IMR-90 (cell line): ENCODE measurements around the gene COL28A1. TPM values are rescaled to one million over a fixed set of nuclear protein-coding genes. Genes with fewer than 3 reads are reported as not detected.

Experiments used
- ATAC-seq: fragments of 200-7000 bp; cut with Tn5 transposase; 2 replicates; pipeline ENCODE4 v1.9.1; 2020; ENCODE audit warnings: low read depth, mild to moderate bottlenecking, moderate library complexity
- BruUV-seq: library from RNA; stranded (reverse); fragments of 400-500 nt; replicated peaks from 2 replicates; lab custom pipeline; 2021; lab: Mats Ljungman, UMichigan
- CTCF ChIA-PET: fragments of 300-600 bp; formaldehyde crosslinking; extraction: SDS; loops from one replicate; lab custom pipeline; 2021; ENCODE audit warnings: antibody characterized with exemption; lab: Yijun Ruan, JAX
- POLR2A ChIA-PET: fragments of 300-600 bp; sonication (Branson Sonifier 250); formaldehyde crosslinking; loops from one replicate; lab custom pipeline; 2022; ENCODE audit warnings: antibody characterized with exemption; ENCODE audit not compliant: unreplicated experiment; lab: Charles Lee
- DNase-seq: peaks from one replicate; pipeline ENCODE4 v3.0.0; 2013
- H2AFZ ChIP-seq: replicated peaks from 2 replicates; pipeline ENCODE3; 2013; ENCODE audit warnings: low read length, mild to moderate bottlenecking; ENCODE audit not compliant: poor library complexity
- H2AK5ac ChIP-seq: 2 replicates; pipeline ENCODE4 v1.6.1; 2013; ENCODE audit warnings: low read depth, low read length, inconsistent platforms
- H2AK9ac ChIP-seq: replicated peaks from 2 replicates; pipeline ENCODE3; 2013; ENCODE audit warnings: mild to moderate bottlenecking, low read depth, low read length, moderate library complexity; ENCODE audit not compliant: poor library complexity
- H2BK120ac ChIP-seq: 2 replicates; pipeline ENCODE4 v1.6.1; 2013; ENCODE audit warnings: low read depth, low read length, inconsistent platforms
- H2BK15ac ChIP-seq: 3 replicates; pipeline ENCODE4 v1.6.1; 2013; ENCODE audit warnings: low read depth, low read length, inconsistent platforms
- H2BK20ac ChIP-seq: 2 replicates; pipeline ENCODE4 v1.6.1; 2013; ENCODE audit warnings: low read depth, mild to moderate bottlenecking, inconsistent platforms, low read length, moderate library complexity
- H2BK5ac ChIP-seq: 2 replicates; pipeline ENCODE4 v1.6.1; 2013; ENCODE audit warnings: mild to moderate bottlenecking, low read depth, low read length, inconsistent platforms; ENCODE audit not compliant: poor library complexity, severe bottlenecking
- H3K14ac ChIP-seq: replicated peaks from 2 replicates; pipeline ENCODE4 v1.6.1; 2013; ENCODE audit warnings: low read depth, low read length, inconsistent platforms
- H3K18ac ChIP-seq: 2 replicates; pipeline ENCODE4 v1.6.1; 2013; ENCODE audit warnings: low read depth, low read length, control low read depth
- H3K23ac ChIP-seq: 2 replicates; pipeline ENCODE4 v1.6.1; 2013; ENCODE audit warnings: low read depth, low read length, inconsistent platforms
- H3K27ac ChIP-seq: 2 replicates; pipeline ENCODE4 v1.5.1; 2013; ENCODE audit warnings: mild to moderate bottlenecking, control low read depth, low read length; ENCODE audit not compliant: insufficient read depth
- H3K27me3 ChIP-seq: 2 replicates; pipeline ENCODE4 v1.6.1; 2013; ENCODE audit warnings: low read length; ENCODE audit not compliant: control insufficient read depth, insufficient read depth
- H3K36me3 ChIP-seq: 2 replicates; pipeline ENCODE4 v1.6.1; 2013; ENCODE audit warnings: low read length, mixed read lengths; ENCODE audit not compliant: control insufficient read depth, insufficient read depth
- H3K4ac ChIP-seq: 2 replicates; pipeline ENCODE4 v1.6.1; 2013; ENCODE audit warnings: low read depth, low read length, inconsistent platforms
- H3K4me1 ChIP-seq: 2 replicates; pipeline ENCODE4 v1.6.1; 2013; ENCODE audit warnings: low read length, mixed read lengths; ENCODE audit not compliant: control insufficient read depth, insufficient read depth
- H3K4me2 ChIP-seq: 2 replicates; pipeline ENCODE4 v1.6.1; 2013; ENCODE audit warnings: low read depth, mild to moderate bottlenecking, control low read depth, low read length, moderate library complexity
- H3K4me3 ChIP-seq: 2 replicates; pipeline ENCODE4 v1.5.1; 2013; ENCODE audit warnings: low read depth, mild to moderate bottlenecking, control low read depth, low read length, moderate library complexity; ENCODE audit not compliant: insufficient read depth
- H3K56ac ChIP-seq: 2 replicates; pipeline ENCODE4 v1.6.1; 2013; ENCODE audit warnings: low read length, inconsistent platforms; ENCODE audit not compliant: insufficient read depth; ENCODE audit errors: extremely low read depth
- H3K79me1 ChIP-seq, 2 experiments: 2 replicates each; pipeline ENCODE4 v1.6.1; 2013; ENCODE audit warnings: low read length in 2 of 2, inconsistent platforms in 1 of 2, low read depth in 1 of 2
- H3K9ac ChIP-seq: 2 replicates; pipeline ENCODE4 v1.6.1; 2013; ENCODE audit warnings: low read depth, low read length, control low read depth
- H3K9me1 ChIP-seq: 2 replicates; pipeline ENCODE4 v1.6.1; 2013; ENCODE audit warnings: low read length, inconsistent platforms; ENCODE audit not compliant: insufficient read depth
- H3K9me3 ChIP-seq: 2 replicates; pipeline ENCODE4 v1.6.1; 2013; ENCODE audit warnings: low read length; ENCODE audit not compliant: control insufficient read depth, insufficient read depth
- H4K20me1 ChIP-seq: 2 replicates; pipeline ENCODE4 v1.6.1; 2013; ENCODE audit warnings: low read length, inconsistent platforms; ENCODE audit not compliant: insufficient read depth
- H4K5ac ChIP-seq: 2 replicates; pipeline ENCODE4 v1.6.1; 2013; ENCODE audit warnings: mild to moderate bottlenecking, low read depth, low read length, control low read depth
- H4K8ac ChIP-seq, 2 experiments: 2 replicates each; pipeline ENCODE4 v1.6.1; 2013; ENCODE audit warnings: low read depth in 2 of 2, low read length in 2 of 2, control low read depth in 1 of 2, inconsistent platforms in 1 of 2
- H4K91ac ChIP-seq: 2 replicates; pipeline ENCODE4 v1.6.1; 2013; ENCODE audit warnings: low read depth, low read length, inconsistent platforms; ENCODE audit not compliant: insufficient read depth
- BHLHE40 ChIP-seq: fragments of 150-350 bp; IDR thresholded peaks from 2 replicates; pipeline ENCODE4 v1.6.1; 2016; ENCODE audit warnings: mild to moderate bottlenecking, low read depth, low read length
- CEBPB ChIP-seq: IDR thresholded peaks from 2 replicates; pipeline ENCODE4 v1.6.1; 2012; ENCODE audit warnings: low read depth, low read length, improper control_type of control experiment
- CHD1 ChIP-seq: IDR thresholded peaks from 2 replicates; pipeline ENCODE4 v1.6.1; 2012; ENCODE audit warnings: low read depth, low read length, improper control_type of control experiment
- CTCF ChIP-seq: conservative IDR thresholded peaks from 2 replicates; pipeline ENCODE4 v1.5.1; 2012; ENCODE audit warnings: mild to moderate bottlenecking, low read depth, low read length, improper control_type of control experiment
- ELK1 ChIP-seq: fragments of 150-350 bp; IDR thresholded peaks from 2 replicates; pipeline ENCODE4 v1.6.1; 2016; ENCODE audit warnings: low read depth, mild to moderate bottlenecking, low read length, moderate library complexity, borderline replicate concordance
- FOS ChIP-seq: fragments of 150-350 bp; IDR thresholded peaks from 2 replicates; pipeline ENCODE4 v1.6.1; 2016; ENCODE audit warnings: low read depth, low read length
- MAFK ChIP-seq: IDR thresholded peaks from 2 replicates; pipeline ENCODE4 v1.6.1; 2012; ENCODE audit warnings: low read depth, low read length, improper control_type of control experiment
- MAZ ChIP-seq: IDR thresholded peaks from 2 replicates; pipeline ENCODE4 v1.6.1; 2012; ENCODE audit warnings: low read depth, mild to moderate bottlenecking, low read length, improper control_type of control experiment, moderate library complexity, borderline replicate concordance
- MXI1 ChIP-seq: IDR thresholded peaks from 2 replicates; pipeline ENCODE4 v1.6.1; 2012; ENCODE audit warnings: low read depth, mild to moderate bottlenecking, low read length, moderate library complexity, borderline replicate concordance
- NFE2L2 ChIP-seq: fragments of 150-350 bp; IDR thresholded peaks from 2 replicates; pipeline ENCODE4 v1.6.1; 2016; ENCODE audit warnings: low read depth, mild to moderate bottlenecking, low read length
- POLR2A ChIP-seq: IDR thresholded peaks from 2 replicates; pipeline ENCODE4 v1.6.1; 2012; ENCODE audit warnings: mild to moderate bottlenecking, low read depth, low read length
- RAD21 ChIP-seq: IDR thresholded peaks from 2 replicates; pipeline ENCODE4 v1.6.1; 2012; ENCODE audit warnings: low read length, improper control_type of control experiment
- RCOR1 ChIP-seq: IDR thresholded peaks from 2 replicates; pipeline ENCODE4 v1.6.1; 2012; ENCODE audit warnings: mild to moderate bottlenecking, low read length, improper control_type of control experiment; ENCODE audit not compliant: insufficient replicate concordance
- RFX5 ChIP-seq: IDR thresholded peaks from 2 replicates; pipeline ENCODE4 v1.8.0; 2012; ENCODE audit warnings: low read depth, mild to moderate bottlenecking, low read length, moderate library complexity
- SMC3 ChIP-seq: fragments of 150-350 bp; IDR thresholded peaks from 2 replicates; pipeline ENCODE4 v1.6.1; 2016; ENCODE audit warnings: low read depth, mild to moderate bottlenecking, antibody characterized with exemption, low read length, moderate library complexity
- USF2 ChIP-seq: fragments of 150-350 bp; IDR thresholded peaks from 2 replicates; pipeline ENCODE4 v1.6.1; 2017; ENCODE audit warnings: mild to moderate bottlenecking, antibody characterized with exemption, low read length, low read depth
- WGBS, 2 experiments: methylation state at CpG; one replicate each; pipeline versions ENCODE4 v1.1.5 to v1.1.7; 2013; ENCODE audit warnings: missing lambda C conversion rate in 2 of 2; ENCODE audit not compliant: insufficient read length in 1 of 2; ENCODE audit errors: extremely low coverage in 2 of 2; 5-methylcytosine and 5-hydroxymethylcytosine counted together
- dilution Hi-C: fragments of 300-500 bp; cut with HindIII; formaldehyde crosslinking; loops from one replicate; pipeline ENCODE4 v1.14.3; 2018; ENCODE audit warnings: low sequenced_read_pairs; ENCODE audit not compliant: unreplicated experiment
- in situ Hi-C: fragments of 300-500 bp; cut with MboI; formaldehyde crosslinking; loops from 3 replicates; pipeline ENCODE4 v1.14.3; 2019; ENCODE audit warnings: low sequenced_read_pairs, inconsistent platforms, mixed read lengths
- intact Hi-C: fragments of 100-400 bp; cut with micrococcal nuclease; formaldehyde crosslinking; loops from 2 replicates; pipeline ENCODE4 v1.10.0; 2022
- polyA plus RNA-seq, 3 experiments: library from polyadenylated mRNA; depleted of rRNA; stranded (reverse); fragments of >200 nt; gene quantifications; 2 replicates each; pipeline ENCODE4 v1.2.3, GENCODE V29; 2012; ENCODE audit warnings: low replicate concordance in 1 of 3
- total RNA-seq: library from RNA; depleted of rRNA; stranded (reverse); fragments of >200 nt; gene quantifications from 2 replicates; pipeline ENCODE4 v1.2.3, GENCODE V29; 2012

COL28A1 gene
- total and polyA plus RNA-seq, 2 of the 4 experiments (the other 2 are of a cell fraction), result under 0.01 to 0.05 TPM

GRCh38 chr7:7315851-7316250, 219.8 kb downstream of the COL28A1 start:
- Histone ChIP-seq H3K4ac (no peak overlapping the region), H2BK20ac (no peak overlapping the region), H3K23ac (no peak overlapping the region), H2BK120ac (no peak overlapping the region), H3K18ac (no peak overlapping the region), H3K4me1 (no peaks in the 10 kb centered on the region), H3K14ac (no peak overlapping the region), H4K20me1 (no peaks in the 10 kb centered on the region), H3K4me3 (no peak overlapping the region), H3K9ac (no peak overlapping the region), H2AK5ac (no peak overlapping the region), H3K27ac (no peak overlapping the region), H2BK15ac (no peak overlapping the region), H3K36me3 (no peaks in the 10 kb centered on the region), H4K8ac (no peak overlapping the region), H4K91ac (no peak overlapping the region), H3K79me1 (no peaks in the 10 kb centered on the region), H2AFZ (no peak overlapping the region), H2BK5ac (no peak overlapping the region), H3K9me3 (no peaks in the 10 kb centered on the region), H4K5ac (no peak overlapping the region), H3K27me3 (no peaks in the 10 kb centered on the region), H3K9me1 (no peaks in the 10 kb centered on the region), H2AK9ac (no peak overlapping the region), H3K56ac (no peak overlapping the region), H3K4me2 (no peak overlapping the region)
- DNase-seq (no peak), ATAC-seq (no peak)
- no TSS peak for BruUV-seq
- in situ Hi-C loops (no loop called here), dilution Hi-C loops (no loop called here), intact Hi-C loops (no loop called here)
- POLR2A ChIA-PET, result interaction anchor here (0.6 kb wide), 1 partner anchor 100 kb away, joined by 3 read pairs; no protein-coding TSS in a partner anchor
- no CpG with 5 or more reads among the region's 3 CpGs for WGBS, 2 experiments
- TF ChIP-seq POLR2A, result no peak
- TF ChIP-seq MAFK, result no peak
- TF ChIP-seq RAD21, result no peak
- no peak for TF ChIP-seq CEBPB
- TF ChIP-seq SMC3, result no peak
- TF ChIP-seq RCOR1, result no peak
- TF ChIP-seq ELK1, result no peak
- TF ChIP-seq CHD1, result no peak
- no peak for TF ChIP-seq CTCF
- TF ChIP-seq MAZ, result no peak
- no peak for TF ChIP-seq FOS
- TF ChIP-seq USF2, result no peak
- no peak for TF ChIP-seq NFE2L2
- no peak for TF ChIP-seq BHLHE40
- TF ChIP-seq RFX5, result no peak
- no peak for TF ChIP-seq MXI1
- CTCF ChIA-PET, result no interaction called here
